Lung (tissue), 12 donors: ENCODE data around the gene VMAC. TPM values are rescaled to one million over a fixed set of nuclear protein-coding genes. Genes with fewer than 3 reads are reported as not detected.

Experiments used
- ATAC-seq: fragments of 200-7000 bp; cut with Tn5 transposase; one replicate; pipeline ENCODE4 v1.9.1; 2020; ENCODE audit warnings: moderate number of reproducible peaks; ENCODE audit not compliant: insufficient read depth, low FRiP score
- DNase-seq, 3 donors: peaks; one replicate each; pipeline ENCODE4 v3.0.0-alpha.2; 2013 to 2017
- H3K27ac ChIP-seq, 2 donors: one replicate each; pipeline ENCODE4 v1.5.1; 2013; ENCODE audit warnings: mild to moderate bottlenecking in 2 of 2, moderate library complexity in 2 of 2, control low read depth in 1 of 2, inconsistent platforms in 1 of 2, low read depth in 1 of 2, low read length in 1 of 2
- H3K27me3 ChIP-seq, 3 donors: one replicate each; pipeline ENCODE4 v1.5.1; 2013; ENCODE audit warnings: low read length in 2 of 3; ENCODE audit not compliant: control insufficient read depth in 3 of 3, insufficient read depth in 3 of 3
- H3K36me3 ChIP-seq, 4 donors: one replicate each; pipeline ENCODE4 v1.5.1; 2013; ENCODE audit warnings: low read length in 4 of 4, mild to moderate bottlenecking in 1 of 4, moderate library complexity in 1 of 4; ENCODE audit not compliant: control insufficient read depth in 4 of 4, insufficient read depth in 4 of 4
- H3K4me1 ChIP-seq, 5 donors: one replicate each; pipeline ENCODE4 v1.5.1; 2013; ENCODE audit warnings: low read length in 5 of 5, mild to moderate bottlenecking in 2 of 5, moderate library complexity in 1 of 5; ENCODE audit not compliant: control insufficient read depth in 5 of 5, insufficient read depth in 5 of 5
- H3K4me3 ChIP-seq: one replicate; pipeline ENCODE4 v1.5.1; 2013; ENCODE audit warnings: mild to moderate bottlenecking, control low read depth, moderate library complexity
- H3K9ac ChIP-seq, 2 donors: one replicate each; pipeline ENCODE4 v1.5.1; 2013; ENCODE audit warnings: low read length in 2 of 2, control low read depth in 1 of 2; ENCODE audit not compliant: insufficient read depth in 1 of 2
- H3K9me3 ChIP-seq, 4 donors: one replicate each; pipeline ENCODE4 v1.5.1; 2013; ENCODE audit warnings: low read length in 3 of 4, mild to moderate bottlenecking in 1 of 4, moderate library complexity in 1 of 4; ENCODE audit not compliant: control insufficient read depth in 4 of 4, insufficient read depth in 3 of 4
- WGBS, 2 donors: extraction: QIAGEN DNeasy Blood & Tissue Kit; methylation state at CpG; one replicate each; pipeline ENCODE4 v1.1.7; 2013; 5-methylcytosine and 5-hydroxymethylcytosine counted together
- polyA plus RNA-seq, 2 donors: library from polyadenylated mRNA; stranded (reverse); fragments of 200-250 nt; gene quantifications; one replicate each; pipeline ENCODE4 v1.2.1, GENCODE V29; 2013
- total RNA-seq, 2 donors: library from RNA; depleted of rRNA in 1 of 2; stranded (reverse); fragments of >200 nt in 1 of 2; gene quantifications; one replicate each; pipeline ENCODE4 v1.2.1, GENCODE V29; 2014 to 2021
- TF ChIP-seq, protein P1 (sequence below): IDR thresholded peaks from 2 replicates; pipeline ENCODE4 v1.5.1; 2012; ENCODE audit warnings: mild to moderate bottlenecking; ENCODE audit errors: control extremely low read depth, extremely low read depth
- donor health status: control.
- donor health status: control.
- donor health status: Bipolar disorder and iron deficiency.
- donor health status: healthy.
- donor health status: DM: yes; HTN: yes; CAD: no.

Gene VMAC
- total and polyA plus RNA-seq, 4 donors, result 3.3 to 7.2 (median 5.7) TPM

DNA sequence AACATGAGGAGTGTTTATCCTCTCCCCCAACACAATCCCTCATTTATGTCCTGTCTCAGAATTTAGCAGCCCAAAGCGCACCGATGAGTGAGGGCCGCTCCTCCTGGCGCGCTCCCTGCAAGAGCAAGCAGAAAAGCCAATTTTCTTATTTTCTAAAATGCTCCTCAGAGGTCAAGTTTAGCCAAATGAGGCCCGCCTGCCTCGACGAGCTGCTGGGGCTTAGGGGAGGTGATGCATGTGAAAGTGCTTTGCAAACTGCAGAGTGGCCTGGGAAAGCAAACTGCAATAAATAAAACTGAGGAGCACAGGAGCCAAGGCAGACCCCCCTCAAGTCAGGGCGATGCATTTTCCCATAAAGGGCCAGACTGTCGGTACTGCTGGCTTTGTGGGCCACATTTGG lies 38.4 kb downstream of the VMAC start:
- no peaks in the 10 kb centered on the region for H3K9me3 ChIP-seq
- no peak overlapping the region for H3K27ac ChIP-seq
- no peak overlapping the region for H3K9ac ChIP-seq
- ATAC-seq, result no peak
- H3K4me3 ChIP-seq, result no peak overlapping the region
- TF ChIP-seq, protein P1, sequence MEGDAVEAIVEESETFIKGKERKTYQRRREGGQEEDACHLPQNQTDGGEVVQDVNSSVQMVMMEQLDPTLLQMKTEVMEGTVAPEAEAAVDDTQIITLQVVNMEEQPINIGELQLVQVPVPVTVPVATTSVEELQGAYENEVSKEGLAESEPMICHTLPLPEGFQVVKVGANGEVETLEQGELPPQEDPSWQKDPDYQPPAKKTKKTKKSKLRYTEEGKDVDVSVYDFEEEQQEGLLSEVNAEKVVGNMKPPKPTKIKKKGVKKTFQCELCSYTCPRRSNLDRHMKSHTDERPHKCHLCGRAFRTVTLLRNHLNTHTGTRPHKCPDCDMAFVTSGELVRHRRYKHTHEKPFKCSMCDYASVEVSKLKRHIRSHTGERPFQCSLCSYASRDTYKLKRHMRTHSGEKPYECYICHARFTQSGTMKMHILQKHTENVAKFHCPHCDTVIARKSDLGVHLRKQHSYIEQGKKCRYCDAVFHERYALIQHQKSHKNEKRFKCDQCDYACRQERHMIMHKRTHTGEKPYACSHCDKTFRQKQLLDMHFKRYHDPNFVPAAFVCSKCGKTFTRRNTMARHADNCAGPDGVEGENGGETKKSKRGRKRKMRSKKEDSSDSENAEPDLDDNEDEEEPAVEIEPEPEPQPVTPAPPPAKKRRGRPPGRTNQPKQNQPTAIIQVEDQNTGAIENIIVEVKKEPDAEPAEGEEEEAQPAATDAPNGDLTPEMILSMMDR, result no peak
- WGBS, 2 donors, result 83 to 85% methylated on average over 10 of the region's 10 CpGs
- H3K27me3 ChIP-seq, result no peaks in the 10 kb centered on the region
- peaks cover 3 to 21% (median 16%) of the 10 kb centered on the region in 4 donors for H3K36me3 ChIP-seq
- peaks cover 0 to 52% (median 20%) of the 10 kb centered on the region in 5 donors for H3K4me1 ChIP-seq
- peak in 1 of 3 donors; percentile 63 for DNase-seq

DNA sequence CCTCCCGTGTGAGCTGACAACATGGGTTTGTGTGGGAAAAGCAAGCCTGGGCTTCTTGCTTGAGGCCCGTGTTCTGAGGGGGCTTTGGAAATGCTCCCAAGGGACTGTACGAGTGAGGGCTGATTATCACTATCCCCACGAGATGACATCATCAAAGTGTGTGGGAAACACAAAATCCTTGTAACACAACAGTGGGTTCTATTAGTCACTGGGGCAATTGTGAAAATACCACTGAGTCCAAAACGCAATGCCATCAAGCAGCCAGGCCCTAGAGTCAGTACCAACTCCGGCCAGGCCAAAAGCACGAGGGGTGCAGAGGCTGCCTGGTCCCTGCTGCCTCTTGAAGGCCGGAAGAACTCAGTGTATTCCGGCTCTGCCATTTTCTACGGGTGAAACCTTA lies 39.0 kb downstream of the VMAC start:
- Histone ChIP-seq H3K4me3 (no peak overlapping the region), H3K9ac (no peak overlapping the region), H3K27ac (no peak overlapping the region), H3K27me3 (no peaks in the 10 kb centered on the region), H3K36me3 (peaks cover 3 to 21% (median 16%) of the 10 kb centered on the region in 4 donors), H3K9me3 (no peaks in the 10 kb centered on the region), H3K4me1 (peaks cover 0 to 56% (median 23%) of the 10 kb centered on the region in 5 donors)
- TF ChIP-seq, protein P1, result no peak
- no peak for ATAC-seq
- 77 to 80% methylated on average over 10 of the region's 10 CpGs for WGBS, 2 donors
- DNase-seq, result no peak

DNA sequence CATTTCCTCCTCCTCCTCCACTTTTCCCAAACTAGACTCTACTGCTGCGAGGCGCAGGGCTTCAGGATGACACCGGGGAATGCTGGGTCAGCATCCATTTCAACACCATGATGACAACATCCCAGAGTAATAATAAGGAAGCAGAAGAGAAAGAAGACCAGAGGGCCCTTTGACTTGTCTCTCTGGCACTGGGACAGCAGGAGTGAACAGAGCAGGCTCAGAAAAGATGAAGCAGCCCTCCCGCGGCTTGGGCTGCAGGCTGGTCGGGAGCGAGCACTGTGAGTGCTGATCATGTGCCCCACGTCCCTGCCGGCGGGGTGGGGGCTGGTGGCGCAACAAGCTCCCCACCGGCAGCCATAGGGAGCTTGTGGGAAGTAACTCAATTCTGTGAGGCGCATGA lies 42.8 kb downstream of the VMAC start:
- Histone ChIP-seq H3K27me3 (no peaks in the 10 kb centered on the region), H3K4me3 (no peak overlapping the region), H3K36me3 (peaks cover 0 to 5% (median 3%) of the 10 kb centered on the region in 4 donors), H3K27ac (peak overlapping the region in 1 of 2 donors; percentile 33), H3K9me3 (no peaks in the 10 kb centered on the region), H3K4me1 (peaks cover 16 to 73% (median 35%) of the 10 kb centered on the region in 5 donors), H3K9ac (peak overlapping the region in 1 of 2 donors; percentile 24)
- ATAC-seq, result peak; percentile 29
- DNase-seq, result peak; percentile 71 to 82 (median 78)
- TF ChIP-seq, protein P1, result no peak
- 27 to 51% methylated on average over 13 of the region's 13 CpGs for whole genome bisulfite sequencing, 2 donors
